Stimulated activated CD8-positive, alpha-beta memory T cell treated with anti-CD3 and anti-CD28 coated beads, Interleukin-12 subunit alpha, Interleukin-12 subunit beta, amount 100 ng/mL, for 1 hour (primary cell): Measurements from ENCODE around the gene RALGPS1.

Experiments used
- DNase-seq: peaks from one replicate; pipeline ENCODE4 v3.0.0-alpha.2; 2020; ENCODE audit warnings: low read depth

RALGPS1 gene

DNA sequence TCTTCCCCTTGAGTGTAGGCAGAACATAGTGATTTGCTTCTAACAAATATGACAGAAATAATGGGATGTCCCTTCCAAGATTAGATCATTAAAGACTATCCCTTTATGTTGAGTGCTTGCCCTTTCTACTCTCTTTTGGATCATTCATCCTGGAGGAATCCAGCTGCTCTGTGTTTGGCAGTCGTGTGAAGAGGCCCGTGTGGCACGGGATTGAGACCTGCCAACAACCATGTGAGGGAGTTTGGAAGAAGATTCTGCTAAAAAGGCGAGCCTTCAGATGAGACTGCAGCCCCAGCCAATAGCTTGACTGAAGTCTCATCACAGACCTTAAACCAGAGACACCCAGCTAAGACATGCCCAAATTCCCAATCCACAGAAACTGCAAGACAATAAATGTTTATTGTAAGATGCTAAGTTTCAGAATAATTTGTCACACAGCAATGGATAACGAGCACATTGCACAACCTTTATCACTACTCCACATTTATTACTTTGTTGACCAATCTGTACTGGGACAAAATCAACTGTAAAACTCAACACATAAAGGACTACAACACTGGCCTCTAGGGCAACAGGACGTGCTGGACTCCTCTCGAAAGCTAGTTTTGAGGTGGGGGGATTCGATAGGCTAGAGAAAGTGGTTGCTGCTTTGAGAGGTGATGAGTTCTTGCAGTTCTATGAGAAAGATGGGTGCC lies 165.0 kb downstream of the RALGPS1 start:
- DNase-seq: no peak

- DNase-seq: no peak
These were observed 166.9 kb downstream of the RALGPS1 start for GRCh38 chr9:127081250-127082185.

DNA sequence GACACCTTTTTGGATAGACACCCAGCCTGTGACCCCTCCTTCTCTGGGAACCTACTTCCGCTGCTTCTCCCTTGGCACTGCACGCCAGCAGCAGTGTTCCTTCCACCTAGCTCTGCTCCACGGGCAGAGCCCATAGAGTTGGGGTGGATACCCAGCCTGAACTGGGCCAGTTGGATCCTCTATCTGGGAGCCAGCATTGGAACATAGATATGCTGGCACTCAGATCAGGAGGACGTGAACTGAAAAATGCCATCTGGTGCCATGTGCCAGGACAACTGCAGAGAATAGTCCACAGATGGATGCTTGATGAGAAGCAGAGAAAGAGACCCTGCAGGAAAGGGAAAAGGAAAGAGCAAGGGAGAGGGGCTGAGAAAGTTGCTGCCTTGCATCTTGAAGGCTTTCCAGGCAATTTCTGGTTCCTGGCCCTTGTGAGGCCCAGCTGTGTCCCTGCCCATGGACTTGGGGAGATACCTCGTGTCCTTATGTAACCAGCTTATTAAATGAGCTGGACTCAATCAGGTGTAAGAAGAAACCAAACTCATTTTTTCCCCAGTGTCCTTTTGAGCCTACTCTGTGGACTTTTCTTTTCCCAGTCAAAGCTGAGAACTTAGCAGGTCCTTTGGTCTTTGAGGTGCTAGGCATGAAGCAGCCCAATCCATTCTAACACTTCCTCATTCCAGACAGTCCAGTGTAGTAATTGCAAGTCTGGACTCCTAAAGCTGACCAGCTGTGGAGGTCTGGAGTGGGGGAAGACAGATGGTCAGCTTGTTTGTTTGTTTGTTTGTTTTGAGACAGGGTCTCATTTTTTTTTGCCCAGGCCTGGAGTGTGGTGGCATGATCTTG lies 168.8 kb downstream of the RALGPS1 start:
- no peak for DNase-seq

GRCh38 chr9:127084076-127085039 lies 169.8 kb downstream of the RALGPS1 start:
- DNase-seq: no peak

- DNase-seq: no peak
These were observed 170.6 kb downstream of the RALGPS1 start for GRCh38 chr9:127085186-127085585.

- no peak for DNase-seq
These were observed 172.2 kb downstream of the RALGPS1 start for GRCh38 chr9:127086771-127087170.

DNA sequence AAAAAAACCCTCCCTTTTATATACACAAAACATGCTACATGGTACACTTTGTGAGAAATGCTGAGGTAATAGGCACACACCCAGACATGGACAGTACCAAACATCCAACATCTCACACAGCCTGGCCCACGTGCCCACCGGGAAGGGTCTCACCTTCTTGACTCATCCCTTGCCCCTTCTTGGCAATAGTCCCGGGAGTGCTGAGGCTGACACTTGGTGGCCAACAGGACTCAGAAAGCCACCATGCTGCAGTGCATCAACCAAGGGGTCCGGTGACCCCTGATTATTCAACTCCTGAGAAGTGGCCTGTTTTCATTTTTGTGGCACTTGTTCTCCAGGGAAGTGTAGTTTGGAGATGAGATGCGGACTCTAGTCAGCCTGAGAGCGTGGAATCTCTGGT lies 172.8 kb downstream of the RALGPS1 start:
- no peak for DNase-seq

DNA sequence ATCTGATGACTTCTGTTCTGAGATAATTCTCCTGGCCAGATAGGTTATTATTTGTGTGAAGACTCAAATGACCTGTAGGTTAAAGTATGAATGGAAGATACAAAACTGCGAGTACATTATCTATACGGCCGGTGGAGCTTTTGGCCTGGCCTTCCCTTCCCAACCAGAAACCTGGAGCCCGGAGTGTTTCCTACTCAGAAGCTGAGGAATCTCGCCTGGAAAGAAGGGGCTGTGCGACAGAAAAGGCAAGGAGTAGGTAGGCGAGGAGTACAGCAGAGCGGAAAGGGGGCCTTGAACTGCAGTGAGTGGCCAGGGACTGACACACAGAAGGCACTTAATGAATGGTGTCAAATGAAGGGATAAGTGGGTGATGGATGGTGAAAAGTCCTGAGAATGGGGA lies 173.3 kb downstream of the RALGPS1 start:
- no peak for DNase-seq

DNA sequence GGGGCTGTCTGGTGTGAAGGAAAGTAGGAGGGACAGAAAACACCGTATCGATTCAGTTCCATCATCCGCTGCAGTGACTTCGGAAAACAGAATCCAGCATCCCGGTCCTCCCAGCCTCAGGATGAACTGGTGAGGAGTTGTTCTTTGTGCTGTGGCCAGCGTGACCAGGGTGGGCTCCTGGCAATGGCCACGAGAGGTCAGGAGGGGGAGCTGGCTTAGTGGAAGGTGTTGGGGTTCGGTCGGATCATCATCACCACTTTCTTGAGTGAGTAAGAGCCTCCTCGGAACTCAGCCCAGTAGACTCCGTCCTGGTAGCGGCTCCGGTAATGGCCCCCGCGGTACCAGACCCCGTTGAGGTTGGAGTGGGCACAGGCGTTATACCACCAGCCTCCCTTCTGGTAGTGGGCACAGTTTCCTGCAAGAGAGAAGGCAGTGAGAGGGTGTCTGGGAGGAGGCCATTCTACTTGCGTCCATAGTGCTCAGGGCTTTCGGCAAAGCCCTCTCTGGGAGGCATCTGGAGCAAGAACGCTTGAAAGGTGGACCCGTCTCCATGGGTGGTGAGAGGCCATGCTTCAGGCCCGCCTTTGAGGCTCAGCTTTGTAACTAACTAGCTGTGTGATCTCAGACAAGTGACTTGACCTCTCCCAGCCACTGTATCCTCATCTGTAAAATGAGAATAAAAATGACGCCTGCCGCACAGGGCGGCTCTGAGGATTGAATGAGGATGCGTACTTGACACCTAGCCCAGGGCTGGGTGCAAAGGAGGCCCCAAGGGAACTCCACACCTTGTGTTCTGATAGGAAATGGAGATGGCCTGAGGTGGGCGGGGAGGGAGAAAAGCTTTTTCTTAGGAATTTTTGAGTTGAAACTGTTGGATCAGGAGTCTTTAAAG lies 174.4 kb downstream of the RALGPS1 start:
- DNase-seq: no peak

DNA sequence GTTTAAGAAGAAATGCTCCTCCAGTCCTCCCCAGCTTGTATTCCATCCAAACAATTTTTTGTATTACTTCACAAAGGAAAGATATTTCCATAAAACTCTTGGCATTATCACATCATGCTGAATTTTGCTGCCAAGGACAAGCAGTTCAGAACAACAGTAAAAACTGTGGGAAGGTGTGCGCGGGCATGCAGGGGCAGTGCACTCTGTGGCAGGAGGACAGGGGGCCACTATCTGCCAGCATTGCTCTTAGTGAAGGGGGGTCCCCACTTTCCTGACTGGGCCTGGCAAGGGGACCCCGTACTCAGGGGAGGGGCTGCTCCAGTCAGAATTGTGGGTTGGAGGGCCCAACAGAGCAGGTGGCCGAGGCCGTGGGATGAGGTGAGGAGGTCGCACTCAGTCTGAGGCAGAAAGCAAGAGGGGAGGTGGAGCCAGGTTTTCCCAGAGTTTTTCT lies 175.1 kb downstream of the RALGPS1 start:
- no peak for DNase-seq

DNA sequence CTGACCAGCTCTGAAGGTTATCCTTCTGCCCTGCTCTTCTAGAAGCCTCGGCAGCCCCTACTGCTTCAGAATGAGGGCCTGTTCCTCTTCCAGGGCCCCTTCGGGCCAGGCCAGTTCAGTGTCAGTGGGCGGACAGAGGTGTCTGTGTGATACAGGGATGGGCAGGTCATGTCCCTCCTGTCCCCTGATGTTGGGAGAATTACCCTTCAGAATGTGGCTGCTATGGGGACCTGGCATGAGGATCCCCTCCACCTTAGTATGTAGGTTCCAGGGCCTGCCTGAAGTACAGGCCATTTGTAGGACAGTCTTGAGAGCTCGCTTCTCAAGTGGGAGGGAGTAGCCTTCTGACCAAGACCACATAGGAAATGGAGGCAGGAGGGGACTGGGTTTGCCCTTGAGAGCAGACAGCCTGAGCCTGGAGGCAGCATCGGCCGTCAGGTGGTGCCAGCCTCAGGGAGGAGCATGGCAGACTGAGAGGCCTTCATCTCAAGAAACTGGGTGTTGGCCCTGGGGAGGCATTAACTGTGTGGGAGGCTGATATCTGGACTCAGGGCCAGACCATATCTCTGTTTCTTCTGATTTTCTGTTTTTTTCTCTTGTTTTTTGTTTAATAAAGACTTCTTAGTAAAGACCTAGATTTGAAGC lies 175.9 kb downstream of the RALGPS1 start:
- no peak for DNase-seq

GRCh38 chr9:127091526-127091925 lies 176.9 kb downstream of the RALGPS1 start:
- DNase-seq: no peak

DNA sequence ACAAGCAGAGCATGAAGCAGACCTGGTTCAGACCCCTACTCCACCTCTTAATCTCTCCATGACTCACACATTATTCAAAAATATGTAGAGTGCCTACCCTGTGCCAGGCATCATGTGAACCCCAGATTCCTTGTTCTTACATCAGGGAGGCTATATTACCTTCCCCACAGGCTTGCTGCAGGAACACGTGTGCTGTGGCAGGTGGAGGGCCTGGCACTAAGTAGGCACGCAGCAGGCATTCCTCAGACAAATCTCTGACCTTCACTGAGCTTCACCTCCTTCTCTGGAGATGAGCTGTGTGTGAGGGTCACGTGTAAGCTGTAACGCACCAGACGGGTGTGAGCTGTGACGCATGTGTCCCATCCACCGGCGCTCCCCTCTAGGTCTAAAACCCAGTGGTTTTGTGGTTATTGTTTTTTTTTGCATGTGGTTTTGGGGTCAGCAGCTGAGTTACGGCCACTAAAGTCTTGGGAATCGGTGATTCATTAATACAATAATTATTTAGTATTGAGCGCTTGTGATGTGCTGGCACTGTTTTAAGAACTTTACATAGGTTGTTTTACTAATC lies 177.5 kb downstream of the RALGPS1 start:
- no peak for DNase-seq

GRCh38 chr9:127093319-127094020 lies 178.9 kb downstream of the RALGPS1 start:
- DNase-seq: no peak

DNA sequence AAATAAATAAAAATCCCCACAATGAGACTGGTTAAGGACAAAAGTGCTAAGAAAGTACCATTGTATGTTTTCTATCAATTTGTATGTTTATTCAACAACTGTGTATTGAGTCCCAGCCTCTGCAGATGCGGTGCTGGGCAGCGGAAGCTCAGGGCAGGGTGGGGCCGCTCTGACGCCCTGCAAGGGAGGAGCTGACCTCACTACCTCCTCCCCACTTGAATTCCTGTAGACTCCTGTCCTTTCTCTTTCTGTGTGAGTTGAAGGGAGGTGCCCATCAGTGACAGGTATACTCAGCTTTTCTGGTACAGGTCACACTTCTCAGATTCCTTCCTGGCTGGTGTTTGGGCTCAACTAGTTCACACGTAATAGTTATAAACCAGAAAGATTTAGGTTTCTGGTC lies 180.8 kb downstream of the RALGPS1 start:
- no peak for DNase-seq

- no peak for DNase-seq
These were observed 181.6 kb downstream of the RALGPS1 start for GRCh38 chr9:127096208-127096607.

GRCh38 chr9:127097683-127098082 lies 183.1 kb downstream of the RALGPS1 start:
- no peak for DNase-seq

- DNase-seq: no peak
These were observed 184.5 kb downstream of the RALGPS1 start for GRCh38 chr9:127098916-127099553.
